HepG2 (cell line): ENCODE measurements around the gene DPP7. TPM values are rescaled to one million over a fixed set of nuclear protein-coding genes. Genes with fewer than 3 reads are reported as not detected.

Experiments
- CBFB ChIP-seq: sonication (generic); formaldehyde crosslinking; IDR thresholded peaks from 2 replicates; pipeline ENCODE4 v1.4.0; 2020; ENCODE audit warnings: missing genetic modification reagents
- HOXA9 ChIP-seq: sonication (generic); formaldehyde crosslinking; IDR thresholded peaks from 2 replicates; pipeline ENCODE4 v1.8.1; 2022; ENCODE audit warnings: missing genetic modification reagents, mild to moderate bottlenecking, moderate library complexity, borderline replicate concordance
- KDM4B ChIP-seq: sonication (generic); formaldehyde crosslinking; IDR thresholded peaks from 2 replicates; pipeline ENCODE4 v1.4.0; 2020; ENCODE audit warnings: missing genetic modification reagents
- POLR2A ChIP-seq, 2 experiments: IDR thresholded peaks; 2 replicates each; pipeline ENCODE4 v1.6.1; 2011; ENCODE audit warnings: low read depth in 2 of 2, low read length in 2 of 2, mild to moderate bottlenecking in 1 of 2, moderate library complexity in 1 of 2; ENCODE audit not compliant: insufficient read depth in 1 of 2
- RARA ChIP-seq: IDR thresholded peaks from 2 replicates; pipeline ENCODE4 v1.6.1; 2016; ENCODE audit warnings: missing genetic modification reagents, missing compliant biosample characterization
- SAFB2 ChIP-seq: sonication (generic); formaldehyde crosslinking; IDR thresholded peaks from 2 replicates; pipeline ENCODE4 v1.5.1; 2020; ENCODE audit warnings: missing genetic modification reagents, low read depth, mild to moderate bottlenecking, borderline replicate concordance
- TBX2 ChIP-seq: sonication (generic); formaldehyde crosslinking; IDR thresholded peaks from 2 replicates; pipeline ENCODE4 v1.5.0; 2020; ENCODE audit warnings: missing genetic modification reagents, mild to moderate bottlenecking, borderline replicate concordance
- ZFP36L1 ChIP-seq: sonication (generic); formaldehyde crosslinking; IDR thresholded peaks from 2 replicates; pipeline ENCODE4 v1.8.0; 2022; ENCODE audit warnings: mild to moderate bottlenecking, missing genetic modification reagents, moderate library complexity
- ZNF235 ChIP-seq: sonication (generic); formaldehyde crosslinking; IDR thresholded peaks from 2 replicates; pipeline ENCODE4 v1.8.1; 2023; ENCODE audit warnings: mild to moderate bottlenecking, missing genetic modification reagents, borderline replicate concordance
- ZNF251 ChIP-seq: sonication (generic); formaldehyde crosslinking; IDR thresholded peaks from 2 replicates; pipeline ENCODE4 v1.9.0; 2021; ENCODE audit warnings: mild to moderate bottlenecking, missing genetic modification reagents
- ZNF382 ChIP-seq: sonication (generic); formaldehyde crosslinking; IDR thresholded peaks from 2 replicates; pipeline ENCODE4 v1.5.0; 2020; ENCODE audit warnings: missing genetic modification reagents, mild to moderate bottlenecking, borderline replicate concordance
- ZNF556 ChIP-seq: sonication (generic); formaldehyde crosslinking; IDR thresholded peaks from 2 replicates; pipeline ENCODE4 v1.4.0; 2020; ENCODE audit warnings: mild to moderate bottlenecking, missing genetic modification reagents, borderline replicate concordance
- ZNF570 ChIP-seq: sonication (generic); formaldehyde crosslinking; IDR thresholded peaks from 2 replicates; pipeline ENCODE4 v1.4.0; 2020; ENCODE audit warnings: mild to moderate bottlenecking, missing genetic modification reagents, borderline replicate concordance
- ZNF674 ChIP-seq: sonication (generic); formaldehyde crosslinking; IDR thresholded peaks from 2 replicates; pipeline ENCODE4 v1.5.0; 2020; ENCODE audit warnings: low read depth, mild to moderate bottlenecking, missing genetic modification reagents
- ZNF749 ChIP-seq: sonication (generic); formaldehyde crosslinking; IDR thresholded peaks from 2 replicates; pipeline ENCODE4 v1.8.0; 2022; ENCODE audit warnings: mild to moderate bottlenecking, missing genetic modification reagents, moderate library complexity, borderline replicate concordance
- ZNF773 ChIP-seq: sonication (generic); formaldehyde crosslinking; IDR thresholded peaks from 2 replicates; pipeline ENCODE4 v1.4.0; 2020; ENCODE audit warnings: missing genetic modification reagents, borderline replicate concordance
- ZNF841 ChIP-seq: sonication (generic); formaldehyde crosslinking; IDR thresholded peaks from 2 replicates; pipeline ENCODE4 v1.8.1; 2023; ENCODE audit warnings: missing genetic modification reagents, borderline replicate concordance
- polyA plus RNA-seq, 8 experiments: library from polyadenylated mRNA; depleted of rRNA in 3 of 8; stranded (reverse) in 7 of 8; unstranded in 1 of 8; fragments of >200 nt; fragmentation: Illumina TruSeq in 4 of 8; extraction: Trizol in 4 of 8; gene quantifications; 2 replicates each; pipeline versions ENCODE4 v1.2.1 to v1.2.3, GENCODE V29; 2011 to 2016; ENCODE audit warnings: low read depth in 4 of 8, missing spikeins in 1 of 8, mixed read lengths in 1 of 8; ENCODE audit not compliant: insufficient read depth in 1 of 8
- total RNA-seq, 5 experiments: library from RNA; depleted of rRNA; stranded (reverse); fragments of >200 nt; fragmentation: Illumina TruSeq; extraction: Trizol; gene quantifications; 2 replicates each; pipeline ENCODE4 v1.2.3, GENCODE V29; 2016; ENCODE audit warnings: low read depth in 1 of 5
- TF ChIP-seq, protein P1 (sequence below): sonication (generic); formaldehyde crosslinking; IDR thresholded peaks from 2 replicates; pipeline ENCODE4 v1.4.0; 2020; ENCODE audit warnings: mild to moderate bottlenecking, missing genetic modification reagents
- TF ChIP-seq, protein P2 (sequence below): sonication (generic); formaldehyde crosslinking; IDR thresholded peaks from 2 replicates; pipeline ENCODE4 v1.8.1; 2023; ENCODE audit warnings: mild to moderate bottlenecking, inconsistent platforms, moderate library complexity, missing genetic modification reagents, borderline replicate concordance
- TF ChIP-seq, protein P3 (sequence below): sonication (generic); formaldehyde crosslinking; IDR thresholded peaks from 2 replicates; pipeline ENCODE4 v1.5.0; 2020; ENCODE audit warnings: missing genetic modification reagents, mild to moderate bottlenecking, borderline replicate concordance

DPP7 gene
- total and polyA plus RNA-seq, 2 of the 13 experiments (the other 11 are each of a cell fraction or from before 2014, with no cell fraction given): 1.2 to 4.5 TPM

DNA sequence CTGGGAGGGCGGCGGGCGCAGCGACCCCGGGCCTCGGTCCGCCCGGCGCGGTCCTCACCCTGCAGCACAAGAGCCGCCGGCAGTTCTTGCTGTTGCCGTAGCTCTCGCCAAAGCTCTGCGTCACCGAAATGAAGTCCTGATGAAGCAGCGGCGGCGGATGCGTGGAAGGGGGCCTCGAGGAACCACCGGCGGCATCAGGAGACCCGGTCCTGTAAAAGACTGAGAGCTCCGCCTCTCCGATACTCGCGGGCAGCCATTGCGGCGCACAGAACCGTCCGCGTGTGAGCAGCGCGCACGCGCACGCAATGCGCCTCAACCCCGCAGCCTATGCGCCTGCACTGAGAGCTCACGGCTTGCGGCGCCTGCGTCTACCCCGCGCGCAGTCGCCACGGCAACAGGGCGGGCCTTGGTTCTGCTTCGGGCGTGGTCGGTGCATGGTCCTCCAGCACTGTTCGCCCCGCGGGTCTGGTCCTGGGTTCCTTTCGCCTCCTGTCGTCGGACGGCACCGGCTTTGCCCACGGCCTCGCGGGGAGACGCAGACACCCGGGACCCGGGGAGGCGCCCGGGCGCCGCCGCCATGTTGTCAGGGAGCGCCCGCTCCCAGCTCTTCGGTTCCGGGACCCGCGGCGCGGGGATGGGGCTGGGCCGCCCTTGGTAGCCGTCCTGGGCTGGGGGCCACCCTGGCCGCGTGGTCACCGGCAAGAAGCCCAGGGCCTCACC, 15.1 kb upstream of the DPP7 start (continued):
- TF ChIP-seq ZNF674 (CRISPR knock-in tag): no peak; the same call in 1 of the 2 replicates
- 0 out of 2 replicates have a peak, but pooled peaks have one; percentile 10 for TF ChIP-seq CBFB
- no peak; the same call in 1 of the 2 replicates for TF ChIP-seq ZNF235 (CRISPR knock-in tag)
- no peak for TF ChIP-seq ZNF382
- TF ChIP-seq POLR2A (IDR thresholded peaks at IDR 0.05; ENCODE audit: insufficient read depth in 1 of 2, low read depth in 2 of 2, low read length in 2 of 2): peak; percentile 73 to 91
- TF ChIP-seq TBX2 (CRISPR knock-in tag): peak; percentile 58
- TF ChIP-seq KDM4B: no peak
- TF ChIP-seq ZNF773 (CRISPR knock-in tag): no peak; the same call in 1 of the 2 replicates
- TF ChIP-seq, protein P1, sequence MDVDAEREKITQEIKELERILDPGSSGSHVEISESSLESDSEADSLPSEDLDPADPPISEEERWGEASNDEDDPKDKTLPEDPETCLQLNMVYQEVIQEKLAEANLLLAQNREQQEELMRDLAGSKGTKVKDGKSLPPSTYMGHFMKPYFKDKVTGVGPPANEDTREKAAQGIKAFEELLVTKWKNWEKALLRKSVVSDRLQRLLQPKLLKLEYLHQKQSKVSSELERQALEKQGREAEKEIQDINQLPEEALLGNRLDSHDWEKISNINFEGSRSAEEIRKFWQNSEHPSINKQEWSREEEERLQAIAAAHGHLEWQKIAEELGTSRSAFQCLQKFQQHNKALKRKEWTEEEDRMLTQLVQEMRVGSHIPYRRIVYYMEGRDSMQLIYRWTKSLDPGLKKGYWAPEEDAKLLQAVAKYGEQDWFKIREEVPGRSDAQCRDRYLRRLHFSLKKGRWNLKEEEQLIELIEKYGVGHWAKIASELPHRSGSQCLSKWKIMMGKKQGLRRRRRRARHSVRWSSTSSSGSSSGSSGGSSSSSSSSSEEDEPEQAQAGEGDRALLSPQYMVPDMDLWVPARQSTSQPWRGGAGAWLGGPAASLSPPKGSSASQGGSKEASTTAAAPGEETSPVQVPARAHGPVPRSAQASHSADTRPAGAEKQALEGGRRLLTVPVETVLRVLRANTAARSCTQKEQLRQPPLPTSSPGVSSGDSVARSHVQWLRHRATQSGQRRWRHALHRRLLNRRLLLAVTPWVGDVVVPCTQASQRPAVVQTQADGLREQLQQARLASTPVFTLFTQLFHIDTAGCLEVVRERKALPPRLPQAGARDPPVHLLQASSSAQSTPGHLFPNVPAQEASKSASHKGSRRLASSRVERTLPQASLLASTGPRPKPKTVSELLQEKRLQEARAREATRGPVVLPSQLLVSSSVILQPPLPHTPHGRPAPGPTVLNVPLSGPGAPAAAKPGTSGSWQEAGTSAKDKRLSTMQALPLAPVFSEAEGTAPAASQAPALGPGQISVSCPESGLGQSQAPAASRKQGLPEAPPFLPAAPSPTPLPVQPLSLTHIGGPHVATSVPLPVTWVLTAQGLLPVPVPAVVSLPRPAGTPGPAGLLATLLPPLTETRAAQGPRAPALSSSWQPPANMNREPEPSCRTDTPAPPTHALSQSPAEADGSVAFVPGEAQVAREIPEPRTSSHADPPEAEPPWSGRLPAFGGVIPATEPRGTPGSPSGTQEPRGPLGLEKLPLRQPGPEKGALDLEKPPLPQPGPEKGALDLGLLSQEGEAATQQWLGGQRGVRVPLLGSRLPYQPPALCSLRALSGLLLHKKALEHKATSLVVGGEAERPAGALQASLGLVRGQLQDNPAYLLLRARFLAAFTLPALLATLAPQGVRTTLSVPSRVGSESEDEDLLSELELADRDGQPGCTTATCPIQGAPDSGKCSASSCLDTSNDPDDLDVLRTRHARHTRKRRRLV (CRISPR knock-in tag): peak; percentile 50; the same call in 1 of the 2 replicates
- peak; percentile 90 for TF ChIP-seq ZNF749 (CRISPR knock-in tag)
- no peak for TF ChIP-seq ZNF251
- no peak; the same call in 1 of the 2 replicates for TF ChIP-seq SAFB2 (CRISPR knock-in tag)
- no peak; the same call in 1 of the 2 replicates for TF ChIP-seq RARA (CRISPR knock-in tag)
- no peak for TF ChIP-seq ZNF841 (CRISPR knock-in tag)
- TF ChIP-seq, protein P2, sequence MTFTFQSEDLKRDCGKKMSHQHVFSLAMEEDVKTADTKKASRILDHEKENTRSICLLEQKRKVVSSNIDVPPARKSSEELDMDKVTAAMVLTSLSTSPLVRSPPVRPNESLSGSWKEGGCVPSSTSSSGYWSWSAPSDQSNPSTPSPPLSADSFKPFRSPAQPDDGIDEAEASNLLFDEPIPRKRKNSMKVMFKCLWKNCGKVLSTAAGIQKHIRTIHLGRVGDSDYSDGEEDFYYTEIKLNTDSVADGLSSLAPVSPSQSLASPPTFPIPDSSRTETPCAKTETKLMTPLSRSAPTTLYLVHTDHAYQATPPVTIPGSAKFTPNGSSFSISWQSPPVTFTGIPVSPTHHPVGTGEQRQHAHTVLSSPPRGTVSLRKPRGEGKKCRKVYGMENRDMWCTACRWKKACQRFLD (CRISPR knock-in tag): peak; percentile 20; the same call in 1 of the 2 replicates
- peak; percentile 72; the same call in 1 of the 2 replicates for TF ChIP-seq HOXA9 (CRISPR knock-in tag)
- TF ChIP-seq ZFP36L1 (CRISPR knock-in tag): no peak
- TF ChIP-seq, protein P3, sequence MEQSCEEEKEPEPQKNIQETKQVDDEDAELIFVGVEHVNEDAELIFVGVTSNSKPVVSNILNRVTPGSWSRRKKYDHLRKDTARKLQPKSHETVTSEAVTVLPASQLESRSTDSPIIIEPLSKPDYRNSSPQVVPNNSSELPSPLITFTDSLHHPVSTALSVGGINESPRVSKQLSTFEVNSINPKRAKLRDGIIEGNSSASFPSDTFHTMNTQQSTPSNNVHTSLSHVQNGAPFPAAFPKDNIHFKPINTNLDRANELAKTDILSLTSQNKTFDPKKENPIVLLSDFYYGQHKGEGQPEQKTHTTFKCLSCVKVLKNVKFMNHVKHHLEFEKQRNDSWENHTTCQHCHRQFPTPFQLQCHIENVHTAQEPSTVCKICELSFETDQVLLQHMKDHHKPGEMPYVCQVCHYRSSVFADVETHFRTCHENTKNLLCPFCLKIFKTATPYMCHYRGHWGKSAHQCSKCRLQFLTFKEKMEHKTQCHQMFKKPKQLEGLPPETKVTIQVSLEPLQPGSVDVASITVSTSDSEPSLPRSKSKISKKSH (CRISPR knock-in tag): peak; percentile 64; the same call in 1 of the 2 replicates
- 0 out of 2 replicates have a peak, but pooled peaks have one; percentile 0 for TF ChIP-seq ZNF570
- TF ChIP-seq ZNF556: 0 out of 2 replicates have a peak, but pooled peaks have one; percentile 12
